ENCODE data around the gene PRXL2A.
"Not testable (repeated sequence)": the region's sequence is repeated elsewhere in the genome, so short reads cannot be mapped to it uniquely, and the experiment has no call there.

The PRXL2A gene

GRCh38 chr10:80408242-80409101, at the start of gene PRXL2A:
Gene PRXL2A, plus strand, starts transcription at chr10:80408551. Its CDS starts 11,917 bp downstream, at chr10:80420468.
- DNase-seq = peak in 49 of 51 donors; percentile 42 to 92 (median 81)

GRCh38 chr10:80358925-80359324, 49.4 kb upstream of the PRXL2A start:
- DNase-seq = not testable (repeated sequence)

GRCh38 chr10:80359644-80360043, 48.7 kb upstream of the PRXL2A start:
- no peak for DNase-seq

- DNase-seq = no peak
These were observed 42.8 kb upstream of the PRXL2A start for GRCh38 chr10:80365510-80365909.

GRCh38 chr10:80371467-80371866, 36.9 kb upstream of the PRXL2A start:
- DNase-seq = no peak

- peak in 8 of 51 donors; percentile 4 to 25 (median 12) for DNase-seq
These were observed 35.7 kb upstream of the PRXL2A start for GRCh38 chr10:80372675-80373074.

GRCh38 chr10:80373502-80373901, 34.8 kb upstream of the PRXL2A start:
- DNase-seq = no peak

- no peak for DNase-seq
These were observed 28.6 kb upstream of the PRXL2A start for GRCh38 chr10:80379701-80380100.

- DNase-seq = no peak
These were observed 28.2 kb upstream of the PRXL2A start for GRCh38 chr10:80380185-80380584.

GRCh38 chr10:80382989-80383388, 25.4 kb upstream of the PRXL2A start:
- DNase-seq = peak in 12 of 51 donors; percentile 1 to 28 (median 18)

GRCh38 chr10:80390740-80391139, 17.6 kb upstream of the PRXL2A start:
- DNase-seq = no peak

- no peak for DNase-seq
These were observed 16.1 kb upstream of the PRXL2A start for GRCh38 chr10:80392250-80392649.

- peak in 1 of 51 donors; percentile 10 for DNase-seq
These were observed 13.9 kb upstream of the PRXL2A start for GRCh38 chr10:80394358-80394916.

- no peak for DNase-seq
These were observed 11.3 kb upstream of the PRXL2A start for GRCh38 chr10:80397014-80397413.

- no peak for DNase-seq
These were observed 8.1 kb upstream of the PRXL2A start for GRCh38 chr10:80400136-80400804.

GRCh38 chr10:80405035-80405434, 3.3 kb upstream of the PRXL2A start:
- DNase-seq = no peak

- DNase-seq = peak in 1 of 51 donors; percentile 32
These were observed 2.7 kb upstream of the PRXL2A start for GRCh38 chr10:80405626-80406025.

- DNase-seq = peak in 1 of 51 donors; percentile 32
These were observed 2.1 kb upstream of the PRXL2A start for GRCh38 chr10:80406204-80406603.

- peak in 10 of 51 donors; percentile 12 to 63 (median 36) for DNase-seq
These were observed 524 bp upstream of the PRXL2A start for GRCh38 chr10:80407812-80408241.

- DNase-seq = peak in 3 of 51 donors; percentile 15 to 50 (median 23)
These were observed 770 bp downstream of the PRXL2A start for GRCh38 chr10:80409121-80409520.

GRCh38 chr10:80410122-80410521, 1.8 kb downstream of the PRXL2A start:
- DNase-seq = peak in 1 of 51 donors; percentile 3

GRCh38 chr10:80410578-80411145, 2.3 kb downstream of the PRXL2A start:
- peak in 1 of 51 donors; percentile 28 for DNase-seq

Measured in hypothalamus (tissue), 51 donors.